Hepatocyte (in vitro differentiated cells): ENCODE data around the gene COLQ. TPM values are rescaled to one million over a fixed set of nuclear protein-coding genes. Genes with fewer than 3 reads are reported as not detected.

Experiments used
- DNase-seq: peaks from one replicate; pipeline ENCODE4 v3.0.0-alpha.2; 2016; ENCODE audit warnings: low spot score
- H2AFZ ChIP-seq: fragments of 200-600 bp; sonication (generic); 2 replicates; pipeline ENCODE4 v1.6.0; 2016; ENCODE audit warnings: antibody characterized with exemption, mild to moderate bottlenecking
- H3K27ac ChIP-seq: fragments of 200-600 bp; sonication (generic); 2 replicates; pipeline ENCODE4 v1.5.1; 2016; ENCODE audit warnings: mild to moderate bottlenecking
- H3K27me3 ChIP-seq: fragments of 200-600 bp; sonication (generic); 2 replicates; pipeline ENCODE4 v1.6.1; 2016
- H3K36me3 ChIP-seq: fragments of 200-600 bp; sonication (generic); replicated peaks from 2 replicates; pipeline ENCODE4 v1.5.1; 2016; ENCODE audit warnings: low read depth; ENCODE audit not compliant: insufficient read depth
- H3K4me1 ChIP-seq: fragments of 200-600 bp; sonication (generic); 2 replicates; pipeline ENCODE4 v1.5.1; 2016; ENCODE audit warnings: mild to moderate bottlenecking, moderate library complexity; ENCODE audit not compliant: insufficient read depth
- H3K4me2 ChIP-seq: fragments of 200-600 bp; sonication (generic); 2 replicates; pipeline ENCODE4 v1.6.0; 2016
- H3K4me3 ChIP-seq: fragments of 200-600 bp; sonication (generic); 2 replicates; pipeline ENCODE4 v1.5.1; 2016; ENCODE audit warnings: mild to moderate bottlenecking
- H3K79me2 ChIP-seq: fragments of 200-600 bp; sonication (generic); 2 replicates; pipeline ENCODE4 v1.6.0; 2017; ENCODE audit warnings: mild to moderate bottlenecking
- H3K9me2 ChIP-seq: fragments of 200-600 bp; sonication (generic); replicated peaks from 2 replicates; pipeline ENCODE4 v1.6.0; 2017; ENCODE audit warnings: mild to moderate bottlenecking; ENCODE audit not compliant: insufficient read depth
- H3K9me3 ChIP-seq: fragments of 200-600 bp; sonication (generic); 2 replicates; pipeline ENCODE4 v1.5.1; 2016; ENCODE audit warnings: low read depth, mild to moderate bottlenecking
- H4K20me1 ChIP-seq: fragments of 200-600 bp; sonication (generic); 2 replicates; pipeline ENCODE4 v1.6.0; 2016; ENCODE audit warnings: mild to moderate bottlenecking; ENCODE audit not compliant: insufficient read depth, poor library complexity, severe bottlenecking
- EZH2 ChIP-seq: fragments of 200-600 bp; sonication (generic); IDR thresholded peaks from 2 replicates; pipeline ENCODE4 v1.6.1; 2016; ENCODE audit warnings: antibody characterized with exemption, mild to moderate bottlenecking, borderline replicate concordance
- EZH2phosphoT487 ChIP-seq: fragments of 200-600 bp; sonication (generic); IDR thresholded peaks from one replicate; pipeline ENCODE4 v1.6.1; 2018; ENCODE audit warnings: antibody characterized with exemption, mild to moderate bottlenecking, low read depth, moderate library complexity; ENCODE audit not compliant: unreplicated experiment, severe bottlenecking
- WGBS: methylation state at CpG from one replicate; pipeline ENCODE4 v1.1.6; 2016; ENCODE audit warnings: low lambda C conversion rate; ENCODE audit errors: missing lambda C conversion rate; 5-methylcytosine and 5-hydroxymethylcytosine counted together
- polyA plus RNA-seq: library from polyadenylated mRNA; unstranded; fragments of >200 nt; fragmentation: Nextera tagmentation; extraction: Ambion mirVana; gene quantifications from 2 replicates; pipeline ENCODE4 v1.2.1, GENCODE V29; 2016
- total RNA-seq: library from RNA; depleted of rRNA; stranded (reverse); fragments of >200 nt; gene quantifications from 2 replicates; pipeline ENCODE4 v1.2.3, GENCODE V29; 2014
- TF ChIP-seq, protein P1 (sequence below): fragments of 200-600 bp; sonication (generic); IDR thresholded peaks from 2 replicates; pipeline ENCODE4 v1.5.1; 2016; ENCODE audit warnings: antibody characterized with exemption, mild to moderate bottlenecking; ENCODE audit not compliant: poor library complexity

Gene COLQ
- total and polyA plus RNA-seq, 2 experiments from 2014 or later, result 0.27 to 0.73 TPM

DNA sequence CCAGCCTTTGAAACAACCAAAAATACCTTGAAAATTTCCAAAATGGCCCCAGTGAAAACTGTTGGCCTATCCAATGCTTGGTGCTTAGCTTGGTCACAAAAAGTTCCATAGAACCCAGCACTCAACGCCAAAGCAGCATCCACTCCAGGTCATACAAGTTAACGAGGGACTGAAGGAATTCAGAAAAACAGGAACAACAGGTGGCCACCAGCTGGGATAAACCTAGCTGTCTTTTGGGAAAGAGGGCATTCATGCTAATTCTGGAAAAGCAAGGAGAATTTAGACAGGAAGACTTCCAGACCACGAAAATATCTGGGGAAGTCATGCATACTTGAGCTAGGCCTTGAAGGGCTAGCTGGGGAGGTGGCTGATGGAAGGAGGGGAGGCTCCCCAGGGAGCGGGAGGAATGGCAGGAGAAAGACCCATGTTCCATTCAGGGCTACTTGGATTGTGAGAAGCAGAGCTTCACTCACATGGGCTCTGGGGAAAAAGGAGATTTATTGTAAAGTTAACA is 28.6 kb downstream of the COLQ start:
- TF ChIP-seq, protein P1, sequence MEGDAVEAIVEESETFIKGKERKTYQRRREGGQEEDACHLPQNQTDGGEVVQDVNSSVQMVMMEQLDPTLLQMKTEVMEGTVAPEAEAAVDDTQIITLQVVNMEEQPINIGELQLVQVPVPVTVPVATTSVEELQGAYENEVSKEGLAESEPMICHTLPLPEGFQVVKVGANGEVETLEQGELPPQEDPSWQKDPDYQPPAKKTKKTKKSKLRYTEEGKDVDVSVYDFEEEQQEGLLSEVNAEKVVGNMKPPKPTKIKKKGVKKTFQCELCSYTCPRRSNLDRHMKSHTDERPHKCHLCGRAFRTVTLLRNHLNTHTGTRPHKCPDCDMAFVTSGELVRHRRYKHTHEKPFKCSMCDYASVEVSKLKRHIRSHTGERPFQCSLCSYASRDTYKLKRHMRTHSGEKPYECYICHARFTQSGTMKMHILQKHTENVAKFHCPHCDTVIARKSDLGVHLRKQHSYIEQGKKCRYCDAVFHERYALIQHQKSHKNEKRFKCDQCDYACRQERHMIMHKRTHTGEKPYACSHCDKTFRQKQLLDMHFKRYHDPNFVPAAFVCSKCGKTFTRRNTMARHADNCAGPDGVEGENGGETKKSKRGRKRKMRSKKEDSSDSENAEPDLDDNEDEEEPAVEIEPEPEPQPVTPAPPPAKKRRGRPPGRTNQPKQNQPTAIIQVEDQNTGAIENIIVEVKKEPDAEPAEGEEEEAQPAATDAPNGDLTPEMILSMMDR, result no peak
- TF ChIP-seq EZH2phosphoT487, result no peak
- no peak for TF ChIP-seq EZH2
- H3K9me2 ChIP-seq, result no peaks in the 10 kb centered on the region
- 88% methylated on average over 4 of the region's 4 CpGs for WGBS

DNA sequence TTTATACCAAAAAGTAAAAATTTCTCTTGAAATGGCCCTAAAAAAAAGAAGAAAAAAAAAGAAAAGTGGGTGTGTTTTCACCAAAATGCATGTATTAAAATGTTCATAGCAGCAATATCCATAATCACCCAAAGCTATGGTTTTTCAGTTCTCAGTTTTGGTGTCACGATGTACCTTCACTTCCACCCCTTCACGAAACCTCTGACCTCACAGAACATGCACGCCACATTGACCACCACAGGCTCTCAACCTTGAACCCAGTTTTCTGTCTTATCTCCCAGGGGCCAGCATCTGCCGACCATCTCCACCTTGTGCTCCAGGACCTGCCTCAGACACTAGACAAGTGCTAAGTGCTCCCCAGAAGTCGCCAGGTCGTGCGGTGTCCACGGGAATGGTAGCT is 30.4 kb downstream of the COLQ start:
- Histone ChIP-seq H3K27me3 (no peaks in the 10 kb centered on the region), H3K9me2 (no peaks in the 10 kb centered on the region), H3K4me2 (no peak overlapping the region), H3K4me1 (no peaks in the 10 kb centered on the region), H3K27ac (no peak overlapping the region), H3K36me3 (no peaks in the 10 kb centered on the region), H3K79me2 (no peaks in the 10 kb centered on the region), H2AFZ (no peak overlapping the region), H3K4me3 (no peak overlapping the region), H4K20me1 (no peaks in the 10 kb centered on the region), H3K9me3 (no peaks in the 10 kb centered on the region)
- TF ChIP-seq EZH2 (no peak), EZH2phosphoT487 (no peak)
- TF ChIP-seq, protein P1, result no peak
- WGBS, result 94% methylated on average over 8 of the region's 8 CpGs
- DNase-seq, result no peak

More for the DNA sequence above, 28.6 kb downstream of the COLQ start:
- H3K4me1 ChIP-seq, result no peaks in the 10 kb centered on the region
- H3K79me2 ChIP-seq, result no peaks in the 10 kb centered on the region
- no peaks in the 10 kb centered on the region for H4K20me1 ChIP-seq
- DNase-seq, result no peak
- no peaks in the 10 kb centered on the region for H3K36me3 ChIP-seq
- H3K9me3 ChIP-seq, result no peaks in the 10 kb centered on the region
- H2AFZ ChIP-seq, result no peak overlapping the region
- H3K4me3 ChIP-seq, result no peak overlapping the region
- no peak overlapping the region for H3K27ac ChIP-seq
- no peak overlapping the region for H3K4me2 ChIP-seq
- no peaks in the 10 kb centered on the region for H3K27me3 ChIP-seq

DNA sequence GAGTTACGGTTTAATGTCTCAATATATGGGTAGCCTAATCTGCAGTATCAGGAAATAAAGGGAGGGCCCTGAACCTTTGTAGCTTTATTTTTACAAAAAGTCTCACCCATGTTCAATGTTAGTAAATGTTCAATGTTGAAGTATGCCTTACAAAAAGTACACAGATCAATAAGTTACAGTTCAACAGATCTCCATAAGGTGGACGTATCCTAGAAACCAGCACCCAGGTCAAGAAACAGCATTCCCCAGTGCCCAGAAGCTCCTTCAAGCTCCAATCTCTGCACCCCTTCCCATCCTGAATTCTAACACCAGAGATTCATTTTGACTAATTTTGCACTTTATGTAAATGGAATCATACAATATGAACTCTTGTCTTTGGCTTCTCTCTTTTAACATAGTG is 31.3 kb downstream of the COLQ start:
- Histone ChIP-seq H2AFZ (no peak overlapping the region), H3K9me3 (no peaks in the 10 kb centered on the region), H3K27ac (no peak overlapping the region), H3K27me3 (no peaks in the 10 kb centered on the region), H3K4me1 (no peaks in the 10 kb centered on the region), H3K79me2 (no peaks in the 10 kb centered on the region), H3K4me2 (no peak overlapping the region), H3K4me3 (no peak overlapping the region), H3K36me3 (no peaks in the 10 kb centered on the region), H4K20me1 (no peaks in the 10 kb centered on the region), H3K9me2 (no peaks in the 10 kb centered on the region)
- 88% methylated on average over 2 of the region's 2 CpGs for WGBS
- no peak for TF ChIP-seq EZH2
- TF ChIP-seq EZH2phosphoT487, result no peak
- TF ChIP-seq, protein P1, result no peak
- DNase-seq, result no peak

DNA sequence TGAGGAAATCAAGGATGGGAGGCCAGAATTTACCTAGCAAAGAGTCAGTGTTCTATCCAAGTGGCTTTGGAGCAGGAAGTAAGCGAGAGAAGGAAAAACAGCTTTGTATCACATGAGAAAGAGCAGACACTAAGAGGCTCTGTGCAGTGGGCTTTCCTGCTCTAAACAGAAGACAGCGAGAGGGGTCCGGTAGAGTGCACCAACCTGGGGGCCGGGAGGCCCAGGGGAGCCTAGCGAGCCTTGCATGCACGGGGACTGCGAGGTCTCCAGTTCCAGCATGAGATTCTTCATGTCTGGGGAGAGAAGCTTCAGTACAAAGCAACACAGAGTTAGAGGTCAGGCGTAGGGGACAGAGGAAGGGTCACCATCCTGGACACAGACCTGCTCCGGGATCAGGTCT is 33.5 kb downstream of the COLQ start:
- Histone ChIP-seq H3K9me3 (no peaks in the 10 kb centered on the region), H3K4me2 (no peak overlapping the region), H4K20me1 (no peaks in the 10 kb centered on the region), H2AFZ (no peak overlapping the region), H3K27ac (no peak overlapping the region), H3K79me2 (no peaks in the 10 kb centered on the region), H3K9me2 (no peaks in the 10 kb centered on the region), H3K27me3 (no peaks in the 10 kb centered on the region), H3K4me1 (no peaks in the 10 kb centered on the region), H3K4me3 (no peak overlapping the region), H3K36me3 (no peaks in the 10 kb centered on the region)
- DNase-seq, result no peak
- WGBS, result 95% methylated on average over 9 of the region's 9 CpGs
- TF ChIP-seq EZH2phosphoT487, result no peak
- no peak for TF ChIP-seq EZH2
- TF ChIP-seq, protein P1, result no peak
